CD14-positive monocyte (primary cell): ENCODE measurements around the gene SLC26A2. TPM values are rescaled to one million over a fixed set of nuclear protein-coding genes. Genes with fewer than 3 reads are reported as not detected.

Experiments
- DNase-seq, 3 donors: peaks; one replicate each; pipeline ENCODE4 v3.0.0-alpha.2; 2011 to 2022
- H2AFZ ChIP-seq: 2 replicates; pipeline ENCODE4 v1.6.0; 2012; ENCODE audit warnings: mild to moderate bottlenecking, low read depth, low read length, inconsistent platforms; ENCODE audit not compliant: insufficient read depth, poor library complexity, severe bottlenecking
- H3K27ac ChIP-seq, 2 donors: 1 replicate in 1 of 2; 2 replicates in 1 of 2; pipeline ENCODE4 v1.5.1; 2012 to 2013; ENCODE audit warnings: low read length in 2 of 2, control low read depth in 1 of 2, inconsistent platforms in 1 of 2, low read depth in 1 of 2, mild to moderate bottlenecking in 1 of 2
- H3K27me3 ChIP-seq, 2 donors: one replicate each; pipeline versions ENCODE4 v1.6.0 to v1.6.1; 2011 to 2013; ENCODE audit warnings: low read length in 2 of 2; ENCODE audit not compliant: control insufficient read depth in 2 of 2, insufficient read depth in 2 of 2
- H3K36me3 ChIP-seq, 2 donors: replicated peaks in 1 of 2; 1 replicate in 1 of 2; 2 replicates in 1 of 2; pipeline versions ENCODE4 v1.5.1 to v1.6.1; 2012 to 2013; ENCODE audit warnings: low read length in 2 of 2, control low read depth in 1 of 2, inconsistent platforms in 1 of 2, mild to moderate bottlenecking in 1 of 2; ENCODE audit not compliant: insufficient read depth in 2 of 2, control insufficient read depth in 1 of 2
- H3K4me1 ChIP-seq, 2 donors: 1 replicate in 1 of 2; 2 replicates in 1 of 2; pipeline versions ENCODE4 v1.5.1 to v1.6.1; 2012 to 2013; ENCODE audit warnings: low read length in 2 of 2, control low read depth in 1 of 2, inconsistent platforms in 1 of 2, mild to moderate bottlenecking in 1 of 2, moderate library complexity in 1 of 2; ENCODE audit not compliant: insufficient read depth in 2 of 2, control insufficient read depth in 1 of 2
- H3K4me2 ChIP-seq: replicated peaks from 2 replicates; pipeline ENCODE3; 2012; ENCODE audit warnings: low read length, moderate library complexity, mild to moderate bottlenecking; ENCODE audit not compliant: poor library complexity, severe bottlenecking; ENCODE audit errors: extremely low read depth
- H3K4me3 ChIP-seq, 3 experiments: fragments of 200-600 bp in 1 of 3; sonication (generic) in 1 of 3; replicated peaks in 1 of 3; 1 replicate in 2 of 3; 2 replicates in 1 of 3; pipeline ENCODE4 v1.5.1; 2011 to 2013; ENCODE audit warnings: low read length in 3 of 3, mild to moderate bottlenecking in 3 of 3, control low read depth in 2 of 3, low read depth in 2 of 3, inconsistent platforms in 1 of 3, moderate library complexity in 1 of 3
- H3K79me2 ChIP-seq: 2 replicates; pipeline ENCODE4 v1.6.0; 2012; ENCODE audit warnings: mild to moderate bottlenecking, control low read depth, inconsistent platforms, low read length, moderate library complexity; ENCODE audit not compliant: insufficient read depth
- H3K9ac ChIP-seq: 2 replicates; pipeline ENCODE4 v1.6.0; 2017; ENCODE audit warnings: low read length, mild to moderate bottlenecking; ENCODE audit not compliant: insufficient read depth, poor library complexity, severe bottlenecking
- H3K9me3 ChIP-seq, 2 donors: replicated peaks in 1 of 2; 1 replicate in 1 of 2; 2 replicates in 1 of 2; pipeline versions ENCODE4 v1.5.1 to v1.6.1; 2012 to 2013; ENCODE audit warnings: low read length in 2 of 2, control low read depth in 1 of 2; ENCODE audit not compliant: control insufficient read depth in 1 of 2, insufficient read depth in 1 of 2
- H4K20me1 ChIP-seq: 2 replicates; pipeline ENCODE4 v1.6.0; 2012; ENCODE audit warnings: mild to moderate bottlenecking, low read length, control low read depth, moderate library complexity; ENCODE audit not compliant: insufficient read depth
- H3K27ac Mint-ChIP-seq, 7 donors: one replicate each; pipeline ENCODE4 v1.8.0; 2020; ENCODE audit warnings: mild to moderate bottlenecking in 7 of 7, mixed read lengths in 7 of 7, moderate library complexity in 6 of 7, inconsistent platforms in 2 of 7
- H3K27me3 Mint-ChIP-seq, 3 donors: one replicate each; pipeline ENCODE4 v1.8.0; 2021 to 2022; ENCODE audit warnings: low read depth in 3 of 3, mild to moderate bottlenecking in 3 of 3, mixed read lengths in 3 of 3, moderate library complexity in 3 of 3, inconsistent platforms in 1 of 3
- H3K36me3 Mint-ChIP-seq, 2 donors: one replicate each; pipeline ENCODE4 v1.8.0; 2020; ENCODE audit warnings: mixed read lengths in 2 of 2, inconsistent platforms in 1 of 2, mild to moderate bottlenecking in 1 of 2
- H3K4me1 Mint-ChIP-seq: one replicate; pipeline ENCODE4 v1.8.0; 2020; ENCODE audit warnings: mild to moderate bottlenecking, mixed read lengths
- H3K4me3 Mint-ChIP-seq, 2 donors: one replicate each; pipeline ENCODE4 v1.8.0; 2020; ENCODE audit warnings: mild to moderate bottlenecking in 2 of 2, mixed read lengths in 2 of 2, moderate library complexity in 1 of 2
- H3K9me3 Mint-ChIP-seq, 7 donors: one replicate each; pipeline ENCODE4 v1.8.0; 2020 to 2022; ENCODE audit warnings: mixed read lengths in 7 of 7, mild to moderate bottlenecking in 6 of 7, moderate library complexity in 6 of 7, inconsistent platforms in 2 of 7
- whole genome bisulfite sequencing: methylation state at CpG from one replicate; pipeline ENCODE4 v1.1.5; 2013; ENCODE audit warnings: missing lambda C conversion rate; ENCODE audit not compliant: insufficient coverage; 5-methylcytosine and 5-hydroxymethylcytosine counted together
- intact Hi-C, 2 donors: fragments of 100-400 bp; cut with micrococcal nuclease; formaldehyde crosslinking; loops; one replicate each; pipeline versions ENCODE4 v1.15.0 to v1.15.1; 2023
- polyA plus RNA-seq, 3 donors: library from polyadenylated mRNA; depleted of rRNA in 1 of 3; unstranded in 2 of 3; stranded (reverse) in 1 of 3; fragments of 300-500 nt in 2 of 3; fragments of >200 nt in 1 of 3; fragmentation: Illumina TruSeq in 2 of 3; gene quantifications; 1 replicate in 2 of 3; 2 replicates in 1 of 3; pipeline ENCODE4 v1.2.3, GENCODE V29; 2012 to 2021
- TF ChIP-seq, protein P1 (sequence below): fragments of 200-600 bp; IDR thresholded peaks from one replicate; pipeline ENCODE4 v1.8.0; 2022; ENCODE audit warnings: antibody characterized with exemption, mild to moderate bottlenecking

SLC26A2 gene
- polyA plus RNA-seq, 3 donors = 1.9 to 3.6 (median 3.1) TPM

DNA sequence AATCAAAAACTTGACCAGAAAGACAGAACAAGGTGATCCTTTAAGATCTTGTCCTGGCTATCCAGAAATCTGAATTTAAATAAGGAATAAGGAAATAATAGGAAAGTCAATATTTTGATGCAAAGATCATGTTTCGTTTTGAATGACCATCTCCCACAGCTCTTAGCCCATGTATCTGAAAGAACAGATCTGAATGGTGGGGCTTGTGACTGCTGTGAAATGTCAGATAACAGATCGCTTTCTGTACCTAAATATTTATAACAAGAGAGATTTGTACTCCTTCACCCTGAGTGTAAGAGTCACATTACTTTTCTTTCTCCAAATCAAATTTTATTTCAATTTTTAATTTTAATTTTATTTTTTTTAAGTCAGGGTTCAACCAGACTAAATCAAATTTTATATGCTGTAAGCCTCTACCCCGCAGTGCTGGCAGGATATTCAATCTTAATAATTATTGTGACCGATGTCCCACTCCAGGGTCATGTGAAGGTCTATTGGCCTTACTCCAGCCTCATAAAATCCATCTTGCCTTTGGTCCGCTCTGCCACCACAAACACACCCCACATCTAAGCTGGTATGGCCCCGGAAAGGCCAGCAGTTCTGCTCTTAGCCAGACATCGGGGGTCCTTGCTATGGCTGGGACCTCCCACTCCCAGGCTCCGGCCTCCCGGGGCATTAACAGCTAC lies 7.0 kb upstream of the SLC26A2 start:
- WGBS = 98% methylated on average over 7 of the region's 9 CpGs
- H3K4me1 ChIP-seq = no peaks in the 10 kb centered on the region
- no peak overlapping the region for H3K9ac ChIP-seq
- H3K4me2 ChIP-seq = no peak overlapping the region
- intact Hi-C loops = no loop called here
- H3K9me3 ChIP-seq = no peaks in the 10 kb centered on the region
- TF ChIP-seq, protein P1, sequence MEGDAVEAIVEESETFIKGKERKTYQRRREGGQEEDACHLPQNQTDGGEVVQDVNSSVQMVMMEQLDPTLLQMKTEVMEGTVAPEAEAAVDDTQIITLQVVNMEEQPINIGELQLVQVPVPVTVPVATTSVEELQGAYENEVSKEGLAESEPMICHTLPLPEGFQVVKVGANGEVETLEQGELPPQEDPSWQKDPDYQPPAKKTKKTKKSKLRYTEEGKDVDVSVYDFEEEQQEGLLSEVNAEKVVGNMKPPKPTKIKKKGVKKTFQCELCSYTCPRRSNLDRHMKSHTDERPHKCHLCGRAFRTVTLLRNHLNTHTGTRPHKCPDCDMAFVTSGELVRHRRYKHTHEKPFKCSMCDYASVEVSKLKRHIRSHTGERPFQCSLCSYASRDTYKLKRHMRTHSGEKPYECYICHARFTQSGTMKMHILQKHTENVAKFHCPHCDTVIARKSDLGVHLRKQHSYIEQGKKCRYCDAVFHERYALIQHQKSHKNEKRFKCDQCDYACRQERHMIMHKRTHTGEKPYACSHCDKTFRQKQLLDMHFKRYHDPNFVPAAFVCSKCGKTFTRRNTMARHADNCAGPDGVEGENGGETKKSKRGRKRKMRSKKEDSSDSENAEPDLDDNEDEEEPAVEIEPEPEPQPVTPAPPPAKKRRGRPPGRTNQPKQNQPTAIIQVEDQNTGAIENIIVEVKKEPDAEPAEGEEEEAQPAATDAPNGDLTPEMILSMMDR = no peak
- no peak overlapping the region for H3K27ac Mint-ChIP-seq
- H3K27ac ChIP-seq = no peak overlapping the region
- no peaks in the 10 kb centered on the region for H3K27me3 ChIP-seq
- no peak overlapping the region for H3K4me3 ChIP-seq
- peaks cover 0 to 2% (median 0%) of the 10 kb centered on the region in 7 donors for H3K9me3 Mint-ChIP-seq
- DNase-seq = no peak
- no peaks in the 10 kb centered on the region for H3K36me3 ChIP-seq
- no peaks in the 10 kb centered on the region for H3K36me3 Mint-ChIP-seq
- no peak overlapping the region for H2AFZ ChIP-seq
- no peaks in the 10 kb centered on the region for H3K79me2 ChIP-seq
- no peak overlapping the region for H3K4me3 Mint-ChIP-seq
- peaks cover 8% of the 10 kb centered on the region for H3K4me1 Mint-ChIP-seq
- peaks cover 0 to 4% (median 1%) of the 10 kb centered on the region in 3 donors for H3K27me3 Mint-ChIP-seq
- no peaks in the 10 kb centered on the region for H4K20me1 ChIP-seq

DNA sequence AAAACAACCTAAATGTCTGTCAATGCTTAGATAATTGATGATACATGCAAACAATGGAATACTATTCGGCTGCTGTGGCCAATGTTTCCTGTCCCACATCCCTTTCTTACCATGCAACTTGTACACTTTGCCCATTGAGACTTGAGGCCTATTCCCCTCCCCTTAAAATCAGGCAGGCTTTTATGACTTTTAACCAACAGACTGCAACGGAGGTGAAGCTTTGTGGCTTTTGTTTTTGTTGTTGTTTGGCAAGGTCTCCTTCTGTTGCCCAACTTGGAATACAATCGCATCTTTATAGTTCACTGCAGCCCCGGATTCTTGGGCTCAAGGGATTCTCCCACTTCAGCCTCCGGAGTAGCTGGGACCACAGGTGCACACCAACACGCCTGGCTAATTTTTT lies 5.8 kb upstream of the SLC26A2 start:
- WGBS = 100% methylated on average over 2 of the region's 6 CpGs
- Mint-ChIP-seq H3K4me1 (peaks cover 13% of the 10 kb centered on the region), H3K27me3 (peaks cover 0 to 4% (median 1%) of the 10 kb centered on the region in 3 donors), H3K9me3 (peaks cover 0 to 2% (median 0%) of the 10 kb centered on the region in 7 donors), H3K36me3 (no peaks in the 10 kb centered on the region), H3K4me3 (no peak overlapping the region), H3K27ac (no peak overlapping the region)
- Histone ChIP-seq H3K27ac (no peak overlapping the region), H3K4me1 (peaks cover 7 to 9% of the 10 kb centered on the region in 2 donors), H3K4me3 (no peak overlapping the region), H3K27me3 (no peaks in the 10 kb centered on the region), H3K4me2 (no peak overlapping the region), H3K36me3 (no peaks in the 10 kb centered on the region), H4K20me1 (no peaks in the 10 kb centered on the region), H2AFZ (no peak overlapping the region), H3K9me3 (no peaks in the 10 kb centered on the region), H3K9ac (no peak overlapping the region), H3K79me2 (no peaks in the 10 kb centered on the region)
- TF ChIP-seq, protein P1 = no peak
- DNase-seq = no peak
- intact Hi-C loops = no loop called here
